ENCODE measurements around the gene NNT.

GRCh38 chr5:43646992-43647391 is 44.0 kb downstream of the NNT start:
- TF ChIP-seq CTCF (IDR thresholded peaks at IDR 0.05; ENCODE audit: borderline replicate concordance, extremely low read depth, low read length, poor library complexity, severe bottlenecking), result no peak
- TF ChIP-seq EZH2 (IDR thresholded peaks at IDR 0.05; ENCODE audit: borderline replicate concordance, low read depth, low read length, severe bottlenecking), result no peak

All from DND-41 (cell line).